ENCODE results near the gene ADSS1.

ADSS1 gene

DNA sequence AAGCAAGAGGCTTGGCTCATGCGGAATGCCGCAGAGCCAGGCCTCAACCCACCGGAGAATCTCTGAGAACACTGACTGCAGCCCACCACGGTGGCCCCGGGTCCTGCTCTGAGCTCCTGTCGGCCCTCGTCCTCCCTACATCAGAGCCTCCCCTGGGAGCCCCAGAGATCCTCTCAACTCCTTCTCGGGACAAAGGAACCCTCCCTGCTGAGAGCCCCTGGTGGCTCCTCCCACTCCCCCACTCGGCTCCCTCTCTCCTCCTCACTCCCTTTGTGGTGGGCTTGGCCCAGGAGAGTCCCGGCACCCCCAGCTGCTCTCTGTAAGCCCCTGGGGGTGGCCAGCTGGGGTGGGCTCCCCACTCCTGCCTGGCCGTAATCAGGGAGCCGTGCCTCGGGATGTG lies 45.7 kb upstream of the ADSS1 start:
- DNase-seq: peak; percentile 47
- H3K27ac Mint-ChIP-seq: no peak overlapping the region
- peaks cover 3% of the 10 kb centered on the region for H3K9me3 Mint-ChIP-seq
- peak overlapping the region; percentile 70 for H3K4me3 Mint-ChIP-seq
- H3K36me3 Mint-ChIP-seq (ENCODE audit: low read depth): no peaks in the 10 kb centered on the region
- H3K4me1 Mint-ChIP-seq: peaks cover 69% of the 10 kb centered on the region
- TF ChIP-seq, protein P1, sequence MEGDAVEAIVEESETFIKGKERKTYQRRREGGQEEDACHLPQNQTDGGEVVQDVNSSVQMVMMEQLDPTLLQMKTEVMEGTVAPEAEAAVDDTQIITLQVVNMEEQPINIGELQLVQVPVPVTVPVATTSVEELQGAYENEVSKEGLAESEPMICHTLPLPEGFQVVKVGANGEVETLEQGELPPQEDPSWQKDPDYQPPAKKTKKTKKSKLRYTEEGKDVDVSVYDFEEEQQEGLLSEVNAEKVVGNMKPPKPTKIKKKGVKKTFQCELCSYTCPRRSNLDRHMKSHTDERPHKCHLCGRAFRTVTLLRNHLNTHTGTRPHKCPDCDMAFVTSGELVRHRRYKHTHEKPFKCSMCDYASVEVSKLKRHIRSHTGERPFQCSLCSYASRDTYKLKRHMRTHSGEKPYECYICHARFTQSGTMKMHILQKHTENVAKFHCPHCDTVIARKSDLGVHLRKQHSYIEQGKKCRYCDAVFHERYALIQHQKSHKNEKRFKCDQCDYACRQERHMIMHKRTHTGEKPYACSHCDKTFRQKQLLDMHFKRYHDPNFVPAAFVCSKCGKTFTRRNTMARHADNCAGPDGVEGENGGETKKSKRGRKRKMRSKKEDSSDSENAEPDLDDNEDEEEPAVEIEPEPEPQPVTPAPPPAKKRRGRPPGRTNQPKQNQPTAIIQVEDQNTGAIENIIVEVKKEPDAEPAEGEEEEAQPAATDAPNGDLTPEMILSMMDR (IDR thresholded peaks at IDR 0.05): no peak
- peaks cover 13% of the 10 kb centered on the region for H3K27me3 Mint-ChIP-seq (ENCODE audit: low read depth, poor library complexity)

DNA sequence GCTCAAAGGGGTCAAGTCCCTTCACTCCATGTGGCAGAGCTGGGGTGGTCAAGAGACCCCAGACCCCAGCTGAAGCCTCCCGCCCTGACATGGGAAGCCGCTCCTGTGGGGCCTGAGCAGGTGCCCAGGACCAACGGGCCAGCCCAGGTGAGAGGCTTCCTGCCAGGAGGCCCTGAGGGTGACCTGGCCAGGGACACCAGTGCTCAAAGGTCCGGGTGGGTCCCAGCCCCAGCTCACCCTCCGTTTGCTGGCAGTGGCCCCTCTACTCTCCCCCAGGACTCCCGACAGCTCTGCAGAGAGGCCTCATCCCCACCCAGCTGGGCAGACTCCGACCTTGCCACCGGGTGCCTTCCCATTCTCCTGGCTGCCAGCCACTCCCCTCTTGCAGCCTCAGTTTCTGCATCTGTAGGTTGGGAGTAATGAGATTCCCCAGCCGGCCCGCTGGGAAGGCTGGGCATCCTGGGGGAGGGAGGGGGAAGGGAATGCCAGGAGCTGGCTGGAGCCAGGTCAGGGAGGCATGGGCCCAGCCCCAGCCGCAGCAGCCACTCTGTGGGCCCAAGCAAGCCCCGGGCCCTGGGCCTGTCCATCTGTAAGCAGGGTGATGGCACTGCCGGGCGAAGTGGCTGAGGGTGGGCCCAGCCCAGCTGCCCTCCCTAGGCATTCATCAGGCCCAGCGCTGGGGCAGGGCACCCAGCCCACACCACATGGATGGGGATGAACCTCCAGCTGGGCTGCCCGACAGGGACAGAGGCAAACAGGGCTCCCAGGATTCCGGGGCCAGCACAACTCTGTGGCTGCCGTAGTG lies 44.9 kb upstream of the ADSS1 start:
- Mint-ChIP-seq H3K4me1 (peaks cover 72% of the 10 kb centered on the region), H3K4me3 (no peak overlapping the region), H3K9me3 (peaks cover under 1% of the 10 kb centered on the region), H3K27me3 (ENCODE audit: low read depth, poor library complexity) (peaks cover 13% of the 10 kb centered on the region), H3K27ac (no peak overlapping the region), H3K36me3 (ENCODE audit: low read depth) (no peaks in the 10 kb centered on the region)
- TF ChIP-seq, protein P1 (IDR thresholded peaks at IDR 0.05): no peak
- no peak for DNase-seq

DNA sequence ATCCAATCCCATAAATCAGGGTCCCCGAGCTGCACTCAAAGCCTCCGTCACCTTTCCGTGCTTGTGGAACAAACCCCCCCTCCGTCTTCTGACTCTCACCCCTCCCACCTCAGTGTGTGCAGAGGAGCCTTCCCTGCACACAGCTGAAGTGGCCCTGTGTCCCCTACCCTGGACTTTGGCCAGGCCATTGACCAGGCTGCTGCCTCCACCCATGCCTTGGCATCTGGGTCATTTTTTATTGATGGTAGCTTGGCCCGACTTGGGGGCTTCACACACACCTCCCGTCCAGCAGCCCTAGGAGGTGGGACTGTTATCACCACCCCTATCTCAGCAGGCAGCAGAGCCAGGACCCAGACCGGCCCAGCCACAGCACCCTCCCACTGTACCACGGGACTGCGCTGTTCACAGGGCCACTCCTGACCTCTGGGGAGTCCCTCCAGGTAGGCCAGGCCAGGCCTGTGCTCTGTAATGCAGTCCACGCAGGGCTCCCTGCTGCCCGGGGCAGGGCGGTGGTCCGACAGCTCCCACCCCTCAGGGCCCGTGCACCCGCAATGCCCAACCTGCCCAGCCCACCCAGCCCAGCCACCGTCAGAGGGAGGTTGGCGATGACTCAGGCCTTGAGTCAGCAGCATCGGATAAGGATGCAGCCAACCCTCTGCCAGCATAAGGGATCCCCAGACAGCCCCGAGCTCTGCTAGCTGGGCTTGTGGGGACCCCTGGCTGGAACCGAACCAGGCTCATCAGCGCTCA lies 43.8 kb upstream of the ADSS1 start:
- H3K4me1 Mint-ChIP-seq: peaks cover 72% of the 10 kb centered on the region
- H3K9me3 Mint-ChIP-seq: peaks cover 6% of the 10 kb centered on the region
- DNase-seq: no peak
- TF ChIP-seq, protein P1 (IDR thresholded peaks at IDR 0.05): no peak
- H3K36me3 Mint-ChIP-seq (ENCODE audit: low read depth): no peaks in the 10 kb centered on the region
- H3K27me3 Mint-ChIP-seq (ENCODE audit: low read depth, poor library complexity): peaks cover 8% of the 10 kb centered on the region
- H3K4me3 Mint-ChIP-seq: no peak overlapping the region
- H3K27ac Mint-ChIP-seq: no peak overlapping the region

DNA sequence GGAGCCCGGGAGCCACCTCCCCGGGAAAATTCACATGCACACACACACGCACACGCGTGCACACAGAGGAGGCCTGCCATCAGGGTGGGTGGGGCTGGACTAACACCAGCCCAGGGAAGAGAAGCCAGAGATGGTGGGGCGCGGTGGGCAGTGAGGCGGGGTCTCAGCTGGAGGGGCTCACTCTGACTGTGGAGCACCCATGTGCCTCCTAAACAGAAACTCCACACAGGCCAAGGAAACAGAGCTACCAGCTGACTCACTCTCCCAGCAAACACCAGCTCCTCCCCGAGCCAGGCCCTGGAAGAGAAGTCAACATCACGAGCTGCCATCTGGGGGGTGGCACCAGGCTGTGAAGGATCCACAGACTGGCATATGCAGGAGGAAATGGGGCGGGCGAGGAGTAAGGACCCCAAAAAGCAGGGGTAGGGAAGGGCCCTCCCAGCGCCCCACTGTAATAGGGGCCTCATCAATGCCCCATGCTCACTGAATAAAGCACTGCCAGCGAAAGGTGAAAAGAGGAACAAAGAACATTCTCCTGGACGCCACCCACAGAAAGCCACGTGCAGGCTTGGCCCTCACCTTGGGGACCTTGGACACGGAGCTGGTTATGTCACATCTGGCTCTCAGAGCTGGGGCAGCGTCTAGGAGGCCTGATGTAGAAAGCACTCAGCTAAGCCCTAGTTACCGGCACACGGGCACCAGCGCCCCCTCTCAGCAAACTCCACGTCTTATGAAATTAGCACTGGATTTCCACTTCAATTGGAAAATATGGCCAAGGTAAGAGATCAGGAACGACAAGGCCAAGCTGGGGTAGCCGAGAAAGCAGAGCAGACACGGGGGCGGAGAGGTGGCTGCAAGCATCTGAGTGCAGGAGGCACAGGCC lies 43.0 kb upstream of the ADSS1 start:
- TF ChIP-seq, protein P1 (IDR thresholded peaks at IDR 0.05): no peak
- Mint-ChIP-seq H3K9me3 (peaks cover 6% of the 10 kb centered on the region), H3K27ac (peak overlapping the region; percentile 91), H3K4me1 (peaks cover 72% of the 10 kb centered on the region), H3K36me3 (ENCODE audit: low read depth) (no peaks in the 10 kb centered on the region), H3K27me3 (ENCODE audit: low read depth, poor library complexity) (peaks cover 1% of the 10 kb centered on the region), H3K4me3 (peak overlapping the region; percentile 50)
- DNase-seq: no peak

DNA sequence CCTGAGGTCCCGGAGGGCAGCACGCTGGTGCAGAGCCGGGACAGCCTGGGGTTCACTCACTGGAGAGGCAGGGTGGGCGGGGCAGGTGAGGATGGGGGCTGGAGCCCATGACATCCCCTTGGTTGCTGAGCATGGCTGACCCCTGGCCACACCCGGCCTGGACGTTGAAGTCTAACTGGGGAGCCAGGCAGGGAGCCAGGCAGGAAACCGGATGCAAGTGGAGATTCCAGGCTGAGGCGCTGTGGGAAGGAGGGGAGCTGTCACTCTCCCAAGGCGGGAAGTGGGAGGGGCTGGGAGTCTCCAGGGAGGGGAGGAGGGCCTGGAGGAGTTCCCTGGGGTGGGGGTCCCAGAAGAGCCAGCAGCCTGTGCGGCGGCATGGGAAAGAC lies 42.3 kb upstream of the ADSS1 start:
- Mint-ChIP-seq H3K9me3 (peaks cover 6% of the 10 kb centered on the region), H3K4me3 (peak overlapping the region; percentile 50), H3K36me3 (ENCODE audit: low read depth) (no peaks in the 10 kb centered on the region), H3K27ac (peak overlapping the region; percentile 58), H3K27me3 (ENCODE audit: low read depth, poor library complexity) (no peaks in the 10 kb centered on the region), H3K4me1 (peaks cover 66% of the 10 kb centered on the region)
- peak; percentile 77 for DNase-seq
- TF ChIP-seq, protein P1 (IDR thresholded peaks at IDR 0.05): no peak

All from nephron progenitor cell (in vitro differentiated cells).